GM13977 (cell line): Measurements from ENCODE around the gene IZUMO1.

Experiments
- DNase-seq: peaks from one replicate; pipeline ENCODE4 v3.0.0; 2012; ENCODE audit warnings: low spot score
- in situ Hi-C: fragments of 300-500 bp; cut with MboI; formaldehyde crosslinking; loops from one replicate; pipeline ENCODE4 v1.12.0; 2022; ENCODE audit warnings: low sequenced_read_pairs, low pct_unique_long_range_greater_than_20kb, mixed read lengths, inconsistent platforms; ENCODE audit not compliant: unreplicated experiment
- TF ChIP-seq, protein P1 (sequence below): IDR thresholded peaks from 2 replicates; pipeline ENCODE4 v1.5.1; 2012; ENCODE audit warnings: mild to moderate bottlenecking, control low read depth; ENCODE audit not compliant: insufficient read depth; ENCODE audit errors: extremely low read depth, missing control alignments

IZUMO1 gene

GRCh38 chr19:48780631-48781391 lies 34.1 kb upstream of the IZUMO1 start:
- in situ Hi-C loops: no loop called here
- no peak for DNase-seq
- TF ChIP-seq, protein P1, sequence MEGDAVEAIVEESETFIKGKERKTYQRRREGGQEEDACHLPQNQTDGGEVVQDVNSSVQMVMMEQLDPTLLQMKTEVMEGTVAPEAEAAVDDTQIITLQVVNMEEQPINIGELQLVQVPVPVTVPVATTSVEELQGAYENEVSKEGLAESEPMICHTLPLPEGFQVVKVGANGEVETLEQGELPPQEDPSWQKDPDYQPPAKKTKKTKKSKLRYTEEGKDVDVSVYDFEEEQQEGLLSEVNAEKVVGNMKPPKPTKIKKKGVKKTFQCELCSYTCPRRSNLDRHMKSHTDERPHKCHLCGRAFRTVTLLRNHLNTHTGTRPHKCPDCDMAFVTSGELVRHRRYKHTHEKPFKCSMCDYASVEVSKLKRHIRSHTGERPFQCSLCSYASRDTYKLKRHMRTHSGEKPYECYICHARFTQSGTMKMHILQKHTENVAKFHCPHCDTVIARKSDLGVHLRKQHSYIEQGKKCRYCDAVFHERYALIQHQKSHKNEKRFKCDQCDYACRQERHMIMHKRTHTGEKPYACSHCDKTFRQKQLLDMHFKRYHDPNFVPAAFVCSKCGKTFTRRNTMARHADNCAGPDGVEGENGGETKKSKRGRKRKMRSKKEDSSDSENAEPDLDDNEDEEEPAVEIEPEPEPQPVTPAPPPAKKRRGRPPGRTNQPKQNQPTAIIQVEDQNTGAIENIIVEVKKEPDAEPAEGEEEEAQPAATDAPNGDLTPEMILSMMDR: no peak

DNA sequence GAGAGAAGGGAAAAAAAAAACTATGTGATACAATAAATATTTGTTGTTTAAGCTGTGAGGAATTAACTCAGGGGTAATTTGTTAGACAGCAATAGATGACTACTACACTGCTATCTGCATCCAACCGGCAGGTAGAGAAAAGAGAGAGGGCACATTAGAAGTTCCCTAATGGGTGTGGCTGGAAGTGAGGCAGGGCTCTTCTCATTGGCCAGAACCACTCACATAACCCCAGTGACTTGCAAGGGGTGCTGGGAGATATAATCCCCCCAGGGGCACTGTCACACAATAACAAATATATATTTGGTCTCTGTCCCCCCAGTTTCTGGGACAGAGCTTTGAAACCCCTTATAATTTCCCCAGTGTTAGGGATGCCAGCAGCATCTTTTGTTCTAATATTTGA lies 32.9 kb upstream of the IZUMO1 start:
- DNase-seq: no peak
- TF ChIP-seq, protein P1: no peak
- in situ Hi-C loops: no loop called here

DNA sequence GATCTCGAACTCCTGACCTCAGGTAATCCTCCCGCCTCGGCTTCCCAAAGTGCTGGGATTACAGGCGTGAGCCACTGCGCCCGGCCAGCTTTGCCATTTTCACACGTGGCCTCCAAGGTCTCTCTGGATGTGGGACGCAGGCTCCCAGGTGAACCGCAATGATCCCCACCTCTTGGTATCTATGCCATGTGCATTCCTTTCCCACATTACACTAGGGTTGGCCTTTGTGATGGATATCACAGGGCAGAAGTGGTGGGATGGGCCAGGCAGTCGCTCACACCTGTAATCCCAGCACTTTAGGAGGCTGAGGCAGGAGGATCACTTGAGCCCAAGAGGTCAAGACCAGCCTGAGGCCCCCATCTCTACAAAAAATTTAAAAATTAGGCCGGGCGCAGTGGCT lies 31.0 kb upstream of the IZUMO1 start:
- in situ Hi-C loops: no loop called here
- DNase-seq: no peak
- TF ChIP-seq, protein P1: no peak

GRCh38 chr19:48777139-48777538 lies 30.4 kb upstream of the IZUMO1 start:
- TF ChIP-seq, protein P1: no peak
- in situ Hi-C loops: no loop called here
- DNase-seq: no peak

DNA sequence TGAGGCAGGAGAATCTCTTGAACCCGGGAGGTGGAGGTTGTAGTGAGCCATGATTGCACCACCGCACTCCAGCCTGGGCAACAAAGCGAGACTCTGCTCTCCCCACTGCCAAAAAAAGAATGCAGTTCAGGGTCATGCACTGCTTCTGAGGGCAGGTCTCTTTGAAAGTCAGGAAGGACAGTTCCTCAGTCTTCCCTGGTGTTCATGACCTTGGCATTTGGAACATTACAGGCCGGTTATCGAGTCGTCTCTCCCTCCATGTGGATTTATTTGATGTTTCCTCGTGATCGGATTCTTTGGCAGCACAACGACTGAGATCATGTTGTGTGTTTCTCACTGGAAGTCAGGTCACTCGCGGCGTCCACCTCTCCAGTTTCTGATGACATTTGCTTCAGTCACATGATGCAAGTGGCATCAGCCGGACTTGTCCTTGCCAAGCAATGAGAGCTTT lies 25.8 kb upstream of the IZUMO1 start:
- TF ChIP-seq, protein P1: no peak
- DNase-seq: no peak
- in situ Hi-C loops: no loop called here

DNA sequence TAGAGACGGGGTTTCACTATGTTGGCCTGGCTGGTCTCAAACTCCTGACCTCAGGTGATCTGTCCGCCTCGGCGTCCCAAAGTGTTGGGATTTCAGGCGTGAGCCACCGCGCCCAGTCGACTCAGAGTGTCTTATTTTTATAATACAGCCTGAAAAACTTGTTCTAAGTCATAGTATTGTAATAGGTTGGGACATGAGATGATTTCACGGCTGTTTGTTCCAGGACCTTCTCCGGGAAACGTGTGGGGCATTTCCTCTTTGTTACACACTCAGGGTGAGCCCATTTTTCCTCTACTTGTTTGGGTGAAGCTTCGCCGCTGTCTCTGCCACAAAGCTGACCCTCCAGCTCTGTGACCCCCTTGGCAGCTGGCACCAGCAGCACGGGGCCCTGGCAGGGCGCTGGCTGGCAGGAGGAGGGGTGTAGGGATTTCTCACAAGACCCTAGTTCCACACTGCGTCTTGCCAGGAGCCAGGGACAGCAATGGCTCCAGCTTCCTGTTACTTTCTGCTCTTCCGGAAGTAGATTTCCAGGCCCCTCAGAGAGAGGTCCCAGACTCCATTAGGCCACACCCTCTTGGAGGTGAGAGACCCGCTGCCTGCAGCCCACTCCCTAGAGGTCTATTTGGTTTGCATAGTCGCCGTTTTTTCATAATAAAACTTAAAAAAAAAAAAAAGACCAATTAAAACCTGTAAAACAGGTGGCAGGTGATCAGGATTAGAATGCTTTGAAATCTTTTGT lies 24.2 kb upstream of the IZUMO1 start:
- DNase-seq: no peak
- TF ChIP-seq, protein P1: no peak
- in situ Hi-C loops: no loop called here
